K562 (cell line): ENCODE data around the gene HSPA1B. TPM values are rescaled to one million over a fixed set of nuclear protein-coding genes. Genes with fewer than 3 reads are reported as not detected.

Experiments used
- EGR1 ChIP-seq: fragments of 450-650 bp; conservative IDR thresholded peaks from 2 replicates; pipeline ENCODE4 v1.6.1; 2017; ENCODE audit warnings: mild to moderate bottlenecking
- HNRNPUL1 ChIP-seq: fragments of 200-400 bp; formaldehyde crosslinking; IDR thresholded peaks from 2 replicates; pipeline ENCODE4 v1.6.1; 2017; ENCODE audit warnings: low read length
- KDM4B ChIP-seq, 2 experiments: fragments of 450-650 bp in 1 of 2; sonication (generic) in 1 of 2; IDR thresholded peaks; 2 replicates each; pipeline ENCODE4 v1.6.1; 2016 to 2017; ENCODE audit warnings: borderline replicate concordance in 2 of 2, antibody characterized with exemption in 1 of 2, low read depth in 1 of 2, mild to moderate bottlenecking in 1 of 2
- NR2F6 ChIP-seq: fragments of 450-650 bp; formaldehyde crosslinking; IDR thresholded peaks from 2 replicates; pipeline ENCODE4 v1.4.0; 2020; ENCODE audit warnings: mild to moderate bottlenecking
- POLR2G ChIP-seq: fragments of 200-400 bp; formaldehyde crosslinking; IDR thresholded peaks from 2 replicates; pipeline ENCODE4 v1.6.1; 2017; ENCODE audit warnings: low read depth, mild to moderate bottlenecking, antibody characterized with exemption, low read length, moderate library complexity
- RBFOX2 ChIP-seq: fragments of 200-400 bp; formaldehyde crosslinking; IDR thresholded peaks from 2 replicates; pipeline ENCODE4 v1.6.1; 2017; ENCODE audit warnings: low read depth, mild to moderate bottlenecking, low read length, moderate library complexity
- RBM14 ChIP-seq: fragments of 200-400 bp; formaldehyde crosslinking; IDR thresholded peaks from 2 replicates; pipeline ENCODE4 v1.6.1; 2018; ENCODE audit warnings: low read depth, mild to moderate bottlenecking, low read length, moderate library complexity, borderline replicate concordance; ENCODE audit not compliant: insufficient read depth
- TEAD4 ChIP-seq, 2 experiments: sonication (generic) in 1 of 2; formaldehyde crosslinking in 1 of 2; IDR thresholded peaks; 2 replicates each; pipeline versions ENCODE4 v1.6.1 to v1.8.0; 2012 to 2022; ENCODE audit warnings: borderline replicate concordance in 1 of 2, inconsistent platforms in 1 of 2, low read length in 1 of 2, mild to moderate bottlenecking in 1 of 2, missing genetic modification reagents in 1 of 2
- ZBTB33 ChIP-seq: sonication (generic); formaldehyde crosslinking; IDR thresholded peaks from 2 replicates; pipeline ENCODE4 v1.8.1; 2023; ENCODE audit warnings: mild to moderate bottlenecking, missing genetic modification reagents
- ZC3H8 ChIP-seq: fragments of 450-650 bp; IDR thresholded peaks from 2 replicates; pipeline ENCODE4 v1.6.1; 2017
- ZNF551 ChIP-seq: fragments of 250-450 bp; sonication (Bioruptor Pico); IDR thresholded peaks from 2 replicates; pipeline ENCODE4 v1.5.0; 2021; ENCODE audit warnings: mild to moderate bottlenecking, moderate library complexity
- ZSCAN29 ChIP-seq: fragments of 450-650 bp; IDR thresholded peaks from 2 replicates; pipeline ENCODE4 v1.6.1; 2017
- polyA plus RNA-seq, 8 experiments: library from polyadenylated mRNA; depleted of rRNA in 4 of 8; stranded (reverse) in 5 of 8; unstranded in 3 of 8; fragments of >200 nt; fragmentation: Nextera tagmentation in 2 of 8; fragmentation: Illumina TruSeq in 1 of 8; extraction: Ambion mirVana in 2 of 8; extraction: Trizol in 1 of 8; gene quantifications; 2 replicates each; pipeline versions ENCODE4 v1.2.1 to v1.2.3, GENCODE V29; 2011 to 2014; ENCODE audit warnings: inconsistent platforms in 1 of 8, missing spikeins in 1 of 8
- total RNA-seq, 7 experiments: library from RNA; depleted of rRNA in 6 of 7; stranded (reverse); fragments of >200 nt in 6 of 7; fragmentation: Illumina TruSeq in 2 of 7; extraction: Trizol in 2 of 7; gene quantifications; 2 replicates each; pipeline versions ENCODE4 v1.2.1 to v1.2.3, GENCODE V29; 2011 to 2021; ENCODE audit warnings: low replicate concordance in 1 of 7

Gene HSPA1B
- total and polyA plus RNA-seq, 9 of the 15 experiments (the other 6 are each of a cell fraction or from before 2014, with no cell fraction given), result 0.27 to 227 (median 51.2) TPM

- TF ChIP-seq ZBTB33 (CRISPR knock-in tag), result peak; percentile 60; the same call in 1 of the 2 replicates
- 0 out of 2 replicates have a peak, but pooled peaks have one; percentile 38 for TF ChIP-seq RBM14
- no peak for TF ChIP-seq TEAD4 (IDR thresholded peaks at IDR 0.05; ENCODE audit: low read length)
- TF ChIP-seq TEAD4 (CRISPR knock-in tag; IDR thresholded peaks at IDR 0.05; ENCODE audit: borderline replicate concordance), result no peak
- no peak for TF ChIP-seq HNRNPUL1
- no peak for TF ChIP-seq ZNF551 (CRISPR knock-in tag)
- no peak for TF ChIP-seq KDM4B (IDR thresholded peaks at IDR 0.05; ENCODE audit: borderline replicate concordance in 2 of 2, low read depth in 1 of 2)
- TF ChIP-seq ZC3H8, result no peak
- TF ChIP-seq POLR2G, result peak; percentile 46
- TF ChIP-seq NR2F6 (CRISPR knock-in tag), result no peak
- no peak for TF ChIP-seq EGR1
- TF ChIP-seq ZSCAN29, result no peak
- TF ChIP-seq RBFOX2, result peak; percentile 52
These were observed 48.3 kb upstream of the HSPA1B start (continued) for GRCh38 chr6:31778999-31779885.
